HepG2 (cell line): Measurements from ENCODE around the gene PACS1. TPM values are rescaled to one million over a fixed set of nuclear protein-coding genes. Genes with fewer than 3 reads are reported as not detected.

Experiments
- ATAC-seq: fragments of 200-7000 bp; cut with Tn5 transposase; 3 replicates; pipeline ENCODE4 v1.9.1; 2020; ENCODE audit warnings: mild to moderate bottlenecking, moderate library complexity
- BruUV-seq: library from RNA; stranded (reverse); fragments of 400-500 nt; replicated peaks from 2 replicates; lab custom pipeline; 2021; lab: Mats Ljungman, UMichigan
- CTCF ChIA-PET: fragments of 300-600 bp; formaldehyde crosslinking; extraction: SDS; loops from one replicate; lab custom pipeline; 2021; ENCODE audit warnings: low total read pairs, inconsistent platforms, low intra/inter-chr PET ratio; lab: Yijun Ruan, JAX
- POLR2A ChIA-PET: fragments of 350-600 bp; sonication (Branson Sonifier 250); formaldehyde crosslinking; loops from one replicate; lab custom pipeline; 2020; ENCODE audit warnings: antibody characterized with exemption, inconsistent platforms; lab: Yijun Ruan, JAX
- DNase-seq: peaks from one replicate; pipeline ENCODE4 v3.0.0-alpha.2; 2015; ENCODE audit warnings: low spot score
- FAIRE-seq: peaks from 3 replicates; lab custom pipeline; 2011; peaks lifted over from hg19 to GRCh38; lab: Jason Lieb, UNC
- H2AFZ ChIP-seq: one replicate; pipeline ENCODE4 v1.6.1; 2011; ENCODE audit warnings: low read length, inconsistent platforms
- H3K27ac ChIP-seq: fragments of 300-600 bp; 3 replicates; pipeline ENCODE4 v1.8.0; 2011; ENCODE audit warnings: mixed run types, mild to moderate bottlenecking, mixed read lengths, low read length, inconsistent platforms; ENCODE audit not compliant: insufficient read depth; ENCODE audit errors: extremely low read length
- H3K27me3 ChIP-seq, 2 experiments: fragments of 200-600 bp in 1 of 2; 2 replicates in 1 of 2; 3 replicates in 1 of 2; pipeline versions ENCODE4 v1.6.0 to v1.8.0; 2011; ENCODE audit warnings: low read length in 2 of 2, mild to moderate bottlenecking in 2 of 2, moderate library complexity in 2 of 2, inconsistent platforms in 1 of 2; ENCODE audit not compliant: insufficient read depth in 2 of 2, control insufficient read depth in 1 of 2
- H3K36me3 ChIP-seq, 2 experiments: fragments of 200-600 bp in 1 of 2; replicated peaks in 1 of 2; 2 replicates in 1 of 2; 3 replicates in 1 of 2; pipeline versions ENCODE4 v1.5.1 to v1.8.0; 2011; ENCODE audit warnings: low read length in 2 of 2, inconsistent platforms in 1 of 2; ENCODE audit not compliant: insufficient read depth in 2 of 2, control insufficient read depth in 1 of 2
- H3K4me1 ChIP-seq: 2 replicates; pipeline ENCODE4 v1.5.1; 2012; ENCODE audit warnings: low read length, inconsistent platforms; ENCODE audit not compliant: insufficient read depth
- H3K4me2 ChIP-seq: 2 replicates; pipeline ENCODE4 v1.6.0; 2011; ENCODE audit warnings: low read depth, low read length, inconsistent platforms
- H3K4me3 ChIP-seq, 3 experiments: fragments of 200-600 bp in 1 of 3; sonication (generic), shearing (Covaris generic) in 1 of 3; replicated peaks in 1 of 3; 2 replicates each; pipeline ENCODE4 v1.5.1; 2011 to 2016; ENCODE audit warnings: low read length in 3 of 3, inconsistent platforms in 2 of 3, low read depth in 2 of 3, mild to moderate bottlenecking in 2 of 3, control low read depth in 1 of 3, mixed read lengths in 1 of 3; ENCODE audit not compliant: insufficient read depth in 1 of 3
- H3K79me2 ChIP-seq: one replicate; pipeline ENCODE4 v1.6.1; 2011; ENCODE audit warnings: low read length, inconsistent platforms; ENCODE audit not compliant: insufficient read depth
- H3K9ac ChIP-seq: 2 replicates; pipeline ENCODE4 v1.6.0; 2011; ENCODE audit warnings: mild to moderate bottlenecking, low read depth, low read length, inconsistent platforms; ENCODE audit not compliant: insufficient read depth
- H3K9me3 ChIP-seq: 2 replicates; pipeline ENCODE4 v1.5.1; 2012; ENCODE audit warnings: mild to moderate bottlenecking, low read length
- H4K20me1 ChIP-seq: 2 replicates; pipeline ENCODE4 v1.6.0; 2011; ENCODE audit warnings: inconsistent platforms, mild to moderate bottlenecking, low read length, moderate library complexity; ENCODE audit not compliant: insufficient read depth
- AGO2 ChIP-seq: fragments of 200-400 bp; formaldehyde crosslinking; optimal IDR thresholded peaks from 2 replicates; pipeline ENCODE3; 2017; ENCODE audit warnings: mild to moderate bottlenecking, low read depth, low read length, moderate library complexity
- CREBL2 ChIP-seq: sonication (generic); formaldehyde crosslinking; IDR thresholded peaks from 2 replicates; pipeline ENCODE4 v1.8.1; 2023; ENCODE audit warnings: missing genetic modification reagents, mild to moderate bottlenecking, borderline replicate concordance
- FUBP1 ChIP-seq: sonication (generic); formaldehyde crosslinking; IDR thresholded peaks from 2 replicates; pipeline ENCODE4 v1.5.1; 2020; ENCODE audit warnings: missing genetic modification reagents, mild to moderate bottlenecking, borderline replicate concordance
- GABPA ChIP-seq, 2 experiments: IDR thresholded peaks; 2 replicates each; pipeline ENCODE4 v1.6.1; 2011 to 2016; ENCODE audit warnings: low read depth in 2 of 2, low read length in 1 of 2, missing biosample characterization in 1 of 2, missing genetic modification characterization in 1 of 2
- GMEB1 ChIP-seq: sonication (generic); formaldehyde crosslinking; IDR thresholded peaks from 2 replicates; pipeline ENCODE4 v1.5.1; 2020; ENCODE audit warnings: missing genetic modification reagents, mild to moderate bottlenecking, borderline replicate concordance
- MAZ ChIP-seq, 2 experiments: sonication (generic) in 1 of 2; formaldehyde crosslinking in 1 of 2; IDR thresholded peaks; 2 replicates each; pipeline versions ENCODE4 v1.5.0 to v1.6.1; 2012 to 2020; ENCODE audit warnings: low read depth in 2 of 2, mild to moderate bottlenecking in 2 of 2, borderline replicate concordance in 1 of 2, improper control_type of control experiment in 1 of 2, low read length in 1 of 2, missing genetic modification reagents in 1 of 2, moderate library complexity in 1 of 2
- PITX1 ChIP-seq: sonication (generic); formaldehyde crosslinking; IDR thresholded peaks from 2 replicates; pipeline ENCODE4 v1.5.1; 2020; ENCODE audit warnings: mild to moderate bottlenecking, missing genetic modification reagents
- RERE ChIP-seq: IDR thresholded peaks from 2 replicates; pipeline ENCODE4 v1.6.1; 2016; ENCODE audit warnings: low read depth, missing genetic modification reagents, missing compliant biosample characterization
- ZNF10 ChIP-seq: sonication (generic); formaldehyde crosslinking; IDR thresholded peaks from 2 replicates; pipeline ENCODE4 v1.4.0; 2020; ENCODE audit warnings: mild to moderate bottlenecking, low read depth, missing genetic modification reagents, borderline replicate concordance
- ZNF121 ChIP-seq: sonication (generic); formaldehyde crosslinking; IDR thresholded peaks from 2 replicates; pipeline ENCODE4 v1.5.0; 2020; ENCODE audit warnings: mild to moderate bottlenecking, missing genetic modification reagents
- ZNF766 ChIP-seq: sonication (generic); formaldehyde crosslinking; IDR thresholded peaks from 2 replicates; pipeline ENCODE4 v1.5.0; 2020; ENCODE audit warnings: missing genetic modification reagents, borderline replicate concordance
- WGBS: methylation state at CpG from one replicate; pipeline ENCODE4 v1.1.6; 2017; ENCODE audit warnings: low lambda C conversion rate; 5-methylcytosine and 5-hydroxymethylcytosine counted together
- in situ Hi-C: cut with HindIII; loops from 2 replicates; pipeline ENCODE4 v1.10.0; 2017; ENCODE audit warnings: low pct_unique_long_range_greater_than_20kb; ENCODE audit not compliant: extremely low pct_ligation_motif_present
- intact Hi-C: fragments of 100-400 bp; cut with micrococcal nuclease; formaldehyde crosslinking; loops from one replicate; pipeline ENCODE4 v1.10.0; 2022; ENCODE audit not compliant: unreplicated experiment
- polyA plus RNA-seq, 8 experiments: library from polyadenylated mRNA; depleted of rRNA in 3 of 8; stranded (reverse) in 7 of 8; unstranded in 1 of 8; fragments of >200 nt; fragmentation: Illumina TruSeq in 4 of 8; extraction: Trizol in 4 of 8; gene quantifications; 2 replicates each; pipeline versions ENCODE4 v1.2.1 to v1.2.3, GENCODE V29; 2011 to 2016; ENCODE audit warnings: low read depth in 4 of 8, missing spikeins in 1 of 8, mixed read lengths in 1 of 8; ENCODE audit not compliant: insufficient read depth in 1 of 8
- total RNA-seq, 5 experiments: library from RNA; depleted of rRNA; stranded (reverse); fragments of >200 nt; fragmentation: Illumina TruSeq; extraction: Trizol; gene quantifications; 2 replicates each; pipeline ENCODE4 v1.2.3, GENCODE V29; 2016; ENCODE audit warnings: low read depth in 1 of 5

Gene PACS1
- total and polyA plus RNA-seq, 2 of the 13 experiments (the other 11 are each of a cell fraction or from before 2014, with no cell fraction given): 7.6 to 8.6 TPM

- in situ Hi-C loops (no loop called here), intact Hi-C loops (no loop called here)
- BruUV-seq: no TSS peak
- DNase-seq: no peak
- Histone ChIP-seq H2AFZ (no peak overlapping the region), H3K9ac (no peak overlapping the region), H3K4me3 (no peak overlapping the region), H3K27me3 (peaks cover 8 to 11% of the 10 kb centered on the region in 2 experiments; a peak in 2 of 5 replicates), H3K4me2 (no peak overlapping the region), H3K36me3 (no peaks in the 10 kb centered on the region), H4K20me1 (no peaks in the 10 kb centered on the region), H3K79me2 (no peaks in the 10 kb centered on the region), H3K9me3 (no peaks in the 10 kb centered on the region), H3K27ac (no peak overlapping the region), H3K4me1 (peaks cover 13% of the 10 kb centered on the region)
- FAIRE-seq: no peak
- ATAC-seq: no peak
- POLR2A ChIA-PET: interaction anchor here (1.2 kb wide), 1 partner anchor 12 kb away, joined by 4 read pairs; the partner anchor contains the start of gene SF3B2
- CTCF ChIA-PET: no interaction called here
- WGBS: 52% methylated on average over 3 of the region's 3 CpGs
- TF ChIP-seq GABPA (IDR thresholded peaks at IDR 0.05; ENCODE audit: low read depth, low read length) (no peak), GABPA (CRISPR knock-in tag; IDR thresholded peaks at IDR 0.05; ENCODE audit: low read depth) (no peak), ZNF121 (CRISPR knock-in tag) (no peak), ZNF10 (CRISPR knock-in tag) (no peak), CREBL2 (CRISPR knock-in tag) (no peak), RERE (CRISPR knock-in tag) (no peak), GMEB1 (CRISPR knock-in tag) (no peak), AGO2 (no peak), ZNF766 (CRISPR knock-in tag) (no peak), PITX1 (no peak), FUBP1 (no peak), MAZ (IDR thresholded peaks at IDR 0.05; ENCODE audit: borderline replicate concordance, low read depth, low read length) (no peak), MAZ (CRISPR knock-in tag; IDR thresholded peaks at IDR 0.05; ENCODE audit: low read depth) (no peak)
Measured at GRCh38 chr11:66039765-66040164, 30.3 kb upstream of the PACS1 start.
